GM23338 (cell line): ENCODE results near the gene LRRC28. TPM values are rescaled to one million over a fixed set of nuclear protein-coding genes. Genes with fewer than 3 reads are reported as not detected.

Experiments
- ATAC-seq: fragments of 200-7000 bp; cut with Tn5 transposase; 3 replicates; pipeline ENCODE4 v1.9.1; 2020
- DNase-seq: peaks from one replicate; pipeline ENCODE4 v3.0.0-alpha.2; 2015; ENCODE audit warnings: low spot score
- H2AFZ ChIP-seq: fragments of 200-600 bp; sonication (generic); 2 replicates; pipeline ENCODE4 v1.8.0; 2016; ENCODE audit warnings: antibody characterized with exemption, mild to moderate bottlenecking, moderate library complexity
- H3F3A ChIP-seq: fragments of 200-600 bp; sonication (generic); replicated peaks from 2 replicates; pipeline ENCODE4 v1.8.0; 2017; ENCODE audit warnings: antibody characterized with exemption, mixed run types, low read depth
- H3K27ac ChIP-seq: fragments of 200-600 bp; sonication (generic); 2 replicates; pipeline ENCODE4 v1.6.1; 2016; ENCODE audit warnings: low read depth
- H3K27me3 ChIP-seq: fragments of 200-600 bp; sonication (generic); 2 replicates; pipeline ENCODE4 v1.8.0; 2016; ENCODE audit warnings: mild to moderate bottlenecking, mixed run types, moderate library complexity; ENCODE audit not compliant: insufficient read depth
- H3K36me3 ChIP-seq: fragments of 200-600 bp; sonication (generic); 2 replicates; pipeline ENCODE4 v1.8.0; 2016; ENCODE audit warnings: mild to moderate bottlenecking; ENCODE audit not compliant: insufficient read depth
- H3K4me1 ChIP-seq: fragments of 200-600 bp; sonication (generic); 2 replicates; pipeline ENCODE4 v1.8.0; 2016; ENCODE audit warnings: mild to moderate bottlenecking, moderate library complexity; ENCODE audit not compliant: insufficient read depth
- H3K4me2 ChIP-seq: fragments of 200-600 bp; sonication (generic); 2 replicates; pipeline ENCODE4 v1.7.1; 2017; ENCODE audit warnings: mixed run types
- H3K4me3 ChIP-seq: fragments of 200-600 bp; sonication (generic); 2 replicates; pipeline ENCODE4 v1.6.1; 2016; ENCODE audit warnings: mixed run types
- H3K79me2 ChIP-seq: fragments of 200-600 bp; sonication (generic); replicated peaks from 2 replicates; pipeline ENCODE4 v1.8.0; 2017; ENCODE audit warnings: mild to moderate bottlenecking; ENCODE audit not compliant: insufficient read depth
- H3K9me2 ChIP-seq: fragments of 200-600 bp; sonication (generic); 2 replicates; pipeline ENCODE4 v1.8.0; 2017; ENCODE audit not compliant: insufficient read depth
- H4K20me1 ChIP-seq: fragments of 200-600 bp; sonication (generic); replicated peaks from 2 replicates; pipeline ENCODE4 v1.8.0; 2017; ENCODE audit warnings: mild to moderate bottlenecking; ENCODE audit not compliant: insufficient read depth
- H3K27ac Mint-ChIP-seq: 2 replicates; pipeline ENCODE4 v1.8.0; 2020; ENCODE audit warnings: inconsistent platforms, mild to moderate bottlenecking, moderate library complexity, mixed read lengths
- H3K27me3 Mint-ChIP-seq: 3 replicates; pipeline ENCODE4 v1.8.0; 2022; ENCODE audit warnings: low read depth, mild to moderate bottlenecking, moderate library complexity, mixed read lengths, inconsistent platforms; ENCODE audit not compliant: insufficient read depth, poor library complexity
- H3K36me3 Mint-ChIP-seq: 3 replicates; pipeline ENCODE4 v1.8.0; 2021; ENCODE audit warnings: low read depth, mild to moderate bottlenecking, inconsistent platforms, moderate library complexity, mixed read lengths
- H3K4me1 Mint-ChIP-seq: 3 replicates; pipeline ENCODE4 v1.8.0; 2020; ENCODE audit warnings: mild to moderate bottlenecking, inconsistent platforms, mixed read lengths
- H3K4me3 Mint-ChIP-seq: 3 replicates; pipeline ENCODE4 v1.8.0; 2021; ENCODE audit warnings: moderate library complexity, mild to moderate bottlenecking, inconsistent platforms, mixed read lengths
- H3K9me3 Mint-ChIP-seq: 3 replicates; pipeline ENCODE4 v1.8.0; 2020; ENCODE audit warnings: moderate library complexity, mild to moderate bottlenecking, inconsistent platforms, mixed read lengths
- CREB1 ChIP-seq: fragments of 250-450 bp; sonication (Bioruptor Pico); IDR thresholded peaks from 2 replicates; pipeline ENCODE4 v1.5.0; 2020; ENCODE audit warnings: low read depth, mild to moderate bottlenecking, moderate library complexity
- EZH2 ChIP-seq: fragments of 200-600 bp; sonication (generic); IDR thresholded peaks from one replicate; pipeline ENCODE4 v1.8.0; 2017; ENCODE audit warnings: antibody characterized with exemption, mild to moderate bottlenecking, low read depth; ENCODE audit not compliant: unreplicated experiment
- EZH2phosphoT487 ChIP-seq: fragments of 200-600 bp; sonication (generic); IDR thresholded peaks from one replicate; pipeline ENCODE4 v1.8.1; 2018; ENCODE audit warnings: antibody characterized with exemption; ENCODE audit not compliant: unreplicated experiment
- JUNB ChIP-seq: IDR thresholded peaks from one replicate; pipeline ENCODE4 v1.6.1; 2016; ENCODE audit warnings: antibody characterized with exemption; ENCODE audit not compliant: unreplicated experiment
- POLR2AphosphoS5 ChIP-seq: IDR thresholded peaks from 2 replicates; pipeline ENCODE4 v1.6.1; 2016; ENCODE audit warnings: antibody characterized with exemption, low read depth
- STAT1 ChIP-seq: IDR thresholded peaks from one replicate; pipeline ENCODE4 v1.6.1; 2016; ENCODE audit warnings: antibody characterized with exemption; ENCODE audit not compliant: unreplicated experiment
- ZNF114 ChIP-seq: fragments of 250-450 bp; sonication (Bioruptor Pico); IDR thresholded peaks from 2 replicates; pipeline ENCODE4 v1.5.0; 2020; ENCODE audit warnings: mild to moderate bottlenecking, moderate library complexity
- ZNF331 ChIP-seq: fragments of 250-450 bp; sonication (Bioruptor Pico); IDR thresholded peaks from 2 replicates; pipeline ENCODE4 v1.5.0; 2020; ENCODE audit warnings: low read depth, mild to moderate bottlenecking, moderate library complexity
- polyA plus RNA-seq: library from polyadenylated mRNA; unstranded; fragments of >200 nt; fragmentation: Nextera tagmentation; extraction: Ambion mirVana; gene quantifications from 2 replicates; pipeline ENCODE4 v1.2.1, GENCODE V29; 2016
- total RNA-seq: library from RNA; depleted of rRNA; stranded (reverse); fragments of >200 nt; shearing (Covaris generic); gene quantifications from 2 replicates; pipeline ENCODE4 v1.2.3, GENCODE V29; 2014
- TF ChIP-seq, protein P1 (sequence below), 2 experiments: fragments of 200-600 bp in 1 of 2; sonication (generic) in 1 of 2; conservative IDR thresholded peaks; 2 replicates each; pipeline versions ENCODE4 v1.5.1 to v1.6.1; 2016 to 2017; ENCODE audit warnings: antibody characterized with exemption in 2 of 2, low read depth in 2 of 2, mild to moderate bottlenecking in 2 of 2, moderate library complexity in 1 of 2
- TF ChIP-seq, protein P2 (sequence below): fragments of 250-450 bp; sonication (Bioruptor Pico); IDR thresholded peaks from 2 replicates; pipeline ENCODE4 v1.5.0; 2020; ENCODE audit warnings: mild to moderate bottlenecking, moderate library complexity

The LRRC28 gene
- total and polyA plus RNA-seq, 2 experiments from 2014 or later = 12.9 to 28.4 TPM

DNA sequence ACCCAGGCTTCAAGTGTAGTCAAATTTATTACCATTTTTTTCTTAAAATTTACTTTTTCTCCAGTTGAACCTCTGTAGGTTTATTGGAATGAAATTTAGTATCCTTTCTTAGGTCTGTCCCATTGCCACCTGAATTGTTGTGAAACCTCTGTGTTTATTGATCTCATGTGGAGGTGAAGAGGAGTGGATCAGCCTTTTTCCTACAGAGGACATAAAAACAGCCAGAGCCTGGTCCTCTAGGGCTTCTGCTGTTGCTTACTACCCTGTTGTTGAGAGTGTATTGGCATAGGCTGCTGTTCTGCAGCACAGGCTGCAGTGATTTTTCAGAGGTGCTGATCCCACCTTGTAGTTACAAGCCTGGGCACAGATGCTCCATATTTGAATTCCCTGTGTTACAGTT, 44.6 kb downstream of the LRRC28 start:
- Histone ChIP-seq H3K27me3 (no peaks in the 10 kb centered on the region), H3K9me2 (no peaks in the 10 kb centered on the region), H3K4me1 (peaks cover 18% of the 10 kb centered on the region; the same call in 1 of the 2 replicates), H3K79me2 (no peaks in the 10 kb centered on the region), H3K36me3 (peaks cover 8% of the 10 kb centered on the region; the same call in 1 of the 2 replicates), H3K4me2 (0 out of 2 replicates have a peak overlapping the region, but pooled peaks have one; percentile 10), H2AFZ (no peak overlapping the region), H4K20me1 (no peaks in the 10 kb centered on the region), H3K4me3 (no peak overlapping the region), H3F3A (no peaks in the 10 kb centered on the region), H3K27ac (no peak overlapping the region)
- H3K27ac Mint-ChIP-seq = peak overlapping the region; percentile 64; the same call in 1 of the 2 replicates
- H3K4me1 Mint-ChIP-seq = peaks cover 20% of the 10 kb centered on the region; the same call in 2 of the 3 replicates
- H3K4me3 Mint-ChIP-seq = no peak overlapping the region
- H3K36me3 Mint-ChIP-seq = peaks cover 26% of the 10 kb centered on the region
- peaks cover 13% of the 10 kb centered on the region for H3K9me3 Mint-ChIP-seq
- TF ChIP-seq, protein P1, sequence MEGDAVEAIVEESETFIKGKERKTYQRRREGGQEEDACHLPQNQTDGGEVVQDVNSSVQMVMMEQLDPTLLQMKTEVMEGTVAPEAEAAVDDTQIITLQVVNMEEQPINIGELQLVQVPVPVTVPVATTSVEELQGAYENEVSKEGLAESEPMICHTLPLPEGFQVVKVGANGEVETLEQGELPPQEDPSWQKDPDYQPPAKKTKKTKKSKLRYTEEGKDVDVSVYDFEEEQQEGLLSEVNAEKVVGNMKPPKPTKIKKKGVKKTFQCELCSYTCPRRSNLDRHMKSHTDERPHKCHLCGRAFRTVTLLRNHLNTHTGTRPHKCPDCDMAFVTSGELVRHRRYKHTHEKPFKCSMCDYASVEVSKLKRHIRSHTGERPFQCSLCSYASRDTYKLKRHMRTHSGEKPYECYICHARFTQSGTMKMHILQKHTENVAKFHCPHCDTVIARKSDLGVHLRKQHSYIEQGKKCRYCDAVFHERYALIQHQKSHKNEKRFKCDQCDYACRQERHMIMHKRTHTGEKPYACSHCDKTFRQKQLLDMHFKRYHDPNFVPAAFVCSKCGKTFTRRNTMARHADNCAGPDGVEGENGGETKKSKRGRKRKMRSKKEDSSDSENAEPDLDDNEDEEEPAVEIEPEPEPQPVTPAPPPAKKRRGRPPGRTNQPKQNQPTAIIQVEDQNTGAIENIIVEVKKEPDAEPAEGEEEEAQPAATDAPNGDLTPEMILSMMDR (conservative IDR thresholded peaks at IDR 0.05; ENCODE audit: low read depth in 2 of 2) = no peak
- no peak for TF ChIP-seq ZNF114 (CRISPR knock-in tag)
- peaks cover 1% of the 10 kb centered on the region for H3K27me3 Mint-ChIP-seq
- peak; percentile 61 for ATAC-seq
- no peak for DNase-seq

DNA sequence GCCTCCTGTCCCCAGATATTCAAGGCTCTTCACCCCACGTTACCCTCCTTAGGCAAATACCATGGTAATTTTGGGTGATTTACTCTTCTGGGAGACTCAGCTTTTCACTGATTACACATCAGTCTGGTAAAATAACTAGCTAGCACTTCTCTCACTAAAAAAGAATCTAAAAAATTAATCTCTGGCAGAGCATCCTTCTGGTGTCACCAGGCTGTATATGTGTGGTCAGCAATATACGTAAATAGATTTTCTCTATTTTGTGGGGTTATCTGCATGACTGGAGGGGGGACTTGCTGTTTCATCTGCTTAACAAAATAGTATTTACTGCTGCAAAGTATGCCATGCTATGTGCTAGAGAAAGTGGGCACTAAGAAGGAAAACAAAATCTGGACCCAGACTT, 45.1 kb downstream of the LRRC28 start:
- peaks cover 1% of the 10 kb centered on the region for H3K27me3 Mint-ChIP-seq
- peaks cover 26% of the 10 kb centered on the region for H3K36me3 Mint-ChIP-seq
- peaks cover 8% of the 10 kb centered on the region; the same call in 1 of the 2 replicates for H3K36me3 ChIP-seq
- H3K79me2 ChIP-seq = no peaks in the 10 kb centered on the region
- H3K9me2 ChIP-seq = no peaks in the 10 kb centered on the region
- H2AFZ ChIP-seq = no peak overlapping the region
- no peaks in the 10 kb centered on the region for H3F3A ChIP-seq
- 0 out of 2 replicates have a peak overlapping the region, but pooled peaks have one; percentile 51 for H3K27ac Mint-ChIP-seq
- ATAC-seq (no peak), DNase-seq (no peak)
- H4K20me1 ChIP-seq = no peaks in the 10 kb centered on the region
- H3K4me1 Mint-ChIP-seq = peaks cover 20% of the 10 kb centered on the region; the same call in 2 of the 3 replicates
- H3K4me3 Mint-ChIP-seq = no peak overlapping the region
- no peaks in the 10 kb centered on the region for H3K27me3 ChIP-seq
- H3K4me3 ChIP-seq = no peak overlapping the region
- no peak overlapping the region for H3K27ac ChIP-seq
- H3K4me2 ChIP-seq = 0 out of 2 replicates have a peak overlapping the region, but pooled peaks have one; percentile 1
- peaks cover 13% of the 10 kb centered on the region for H3K9me3 Mint-ChIP-seq
- H3K4me1 ChIP-seq = peaks cover 18% of the 10 kb centered on the region; the same call in 1 of the 2 replicates
- no peak for TF ChIP-seq ZNF331
- no peak for TF ChIP-seq EZH2
- TF ChIP-seq ZNF114 (CRISPR knock-in tag) = no peak
- no peak for TF ChIP-seq JUNB
- TF ChIP-seq CREB1 (CRISPR knock-in tag) = no peak
- TF ChIP-seq, protein P2, sequence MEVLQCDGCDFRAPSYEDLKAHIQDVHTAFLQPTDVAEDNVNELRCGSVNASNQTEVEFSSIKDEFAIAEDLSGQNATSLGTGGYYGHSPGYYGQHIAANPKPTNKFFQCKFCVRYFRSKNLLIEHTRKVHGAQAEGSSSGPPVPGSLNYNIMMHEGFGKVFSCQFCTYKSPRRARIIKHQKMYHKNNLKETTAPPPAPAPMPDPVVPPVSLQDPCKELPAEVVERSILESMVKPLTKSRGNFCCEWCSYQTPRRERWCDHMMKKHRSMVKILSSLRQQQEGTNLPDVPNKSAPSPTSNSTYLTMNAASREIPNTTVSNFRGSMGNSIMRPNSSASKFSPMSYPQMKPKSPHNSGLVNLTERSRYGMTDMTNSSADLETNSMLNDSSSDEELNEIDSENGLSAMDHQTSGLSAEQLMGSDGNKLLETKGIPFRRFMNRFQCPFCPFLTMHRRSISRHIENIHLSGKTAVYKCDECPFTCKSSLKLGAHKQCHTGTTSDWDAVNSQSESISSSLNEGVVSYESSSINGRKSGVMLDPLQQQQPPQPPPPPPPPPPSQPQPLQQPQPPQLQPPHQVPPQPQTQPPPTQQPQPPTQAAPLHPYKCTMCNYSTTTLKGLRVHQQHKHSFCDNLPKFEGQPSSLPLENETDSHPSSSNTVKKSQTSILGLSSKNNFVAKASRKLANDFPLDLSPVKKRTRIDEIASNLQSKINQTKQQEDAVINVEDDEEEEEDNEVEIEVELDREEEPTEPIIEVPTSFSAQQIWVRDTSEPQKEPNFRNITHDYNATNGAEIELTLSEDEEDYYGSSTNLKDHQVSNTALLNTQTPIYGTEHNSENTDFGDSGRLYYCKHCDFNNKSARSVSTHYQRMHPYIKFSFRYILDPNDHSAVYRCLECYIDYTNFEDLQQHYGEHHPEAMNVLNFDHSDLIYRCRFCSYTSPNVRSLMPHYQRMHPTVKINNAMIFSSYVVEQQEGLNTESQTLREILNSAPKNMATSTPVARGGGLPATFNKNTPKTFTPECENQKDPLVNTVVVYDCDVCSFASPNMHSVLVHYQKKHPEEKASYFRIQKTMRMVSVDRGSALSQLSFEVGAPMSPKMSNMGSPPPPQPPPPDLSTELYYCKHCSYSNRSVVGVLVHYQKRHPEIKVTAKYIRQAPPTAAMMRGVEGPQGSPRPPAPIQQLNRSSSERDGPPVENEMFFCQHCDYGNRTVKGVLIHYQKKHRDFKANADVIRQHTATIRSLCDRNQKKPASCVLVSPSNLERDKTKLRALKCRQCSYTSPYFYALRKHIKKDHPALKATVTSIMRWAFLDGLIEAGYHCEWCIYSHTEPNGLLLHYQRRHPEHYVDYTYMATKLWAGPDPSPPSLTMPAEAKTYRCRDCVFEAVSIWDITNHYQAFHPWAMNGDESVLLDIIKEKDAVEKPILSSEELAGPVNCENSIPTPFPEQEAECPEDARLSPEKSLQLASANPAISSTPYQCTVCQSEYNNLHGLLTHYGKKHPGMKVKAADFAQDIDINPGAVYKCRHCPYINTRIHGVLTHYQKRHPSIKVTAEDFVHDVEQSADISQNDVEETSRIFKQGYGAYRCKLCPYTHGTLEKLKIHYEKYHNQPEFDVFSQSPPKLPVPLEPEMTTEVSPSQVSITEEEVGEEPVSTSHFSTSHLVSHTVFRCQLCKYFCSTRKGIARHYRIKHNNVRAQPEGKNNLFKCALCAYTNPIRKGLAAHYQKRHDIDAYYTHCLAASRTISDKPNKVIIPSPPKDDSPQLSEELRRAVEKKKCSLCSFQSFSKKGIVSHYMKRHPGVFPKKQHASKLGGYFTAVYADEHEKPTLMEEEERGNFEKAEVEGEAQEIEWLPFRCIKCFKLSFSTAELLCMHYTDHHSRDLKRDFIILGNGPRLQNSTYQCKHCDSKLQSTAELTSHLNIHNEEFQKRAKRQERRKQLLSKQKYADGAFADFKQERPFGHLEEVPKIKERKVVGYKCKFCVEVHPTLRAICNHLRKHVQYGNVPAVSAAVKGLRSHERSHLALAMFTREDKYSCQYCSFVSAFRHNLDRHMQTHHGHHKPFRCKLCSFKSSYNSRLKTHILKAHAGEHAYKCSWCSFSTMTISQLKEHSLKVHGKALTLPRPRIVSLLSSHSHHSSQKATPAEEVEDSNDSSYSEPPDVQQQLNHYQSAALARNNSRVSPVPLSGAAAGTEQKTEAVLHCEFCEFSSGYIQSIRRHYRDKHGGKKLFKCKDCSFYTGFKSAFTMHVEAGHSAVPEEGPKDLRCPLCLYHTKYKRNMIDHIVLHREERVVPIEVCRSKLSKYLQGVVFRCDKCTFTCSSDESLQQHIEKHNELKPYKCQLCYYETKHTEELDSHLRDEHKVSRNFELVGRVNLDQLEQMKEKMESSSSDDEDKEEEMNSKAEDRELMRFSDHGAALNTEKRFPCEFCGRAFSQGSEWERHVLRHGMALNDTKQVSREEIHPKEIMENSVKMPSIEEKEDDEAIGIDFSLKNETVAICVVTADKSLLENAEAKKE (CRISPR knock-in tag) = no peak
- no peak for TF ChIP-seq STAT1
- TF ChIP-seq POLR2AphosphoS5 = no peak
- no peak for TF ChIP-seq EZH2phosphoT487
